ENCODE data around the gene PAPPA2.

GRCh38 chr1:176539018-176539417, 76.0 kb downstream of the PAPPA2 start:
- no peak for TF ChIP-seq CTCF (IDR thresholded peaks at IDR 0.05)
- no peak for TF ChIP-seq POLR2AphosphoS5 (IDR thresholded peaks at IDR 0.05; ENCODE audit: low read depth, low read length)
- TF ChIP-seq REST (IDR thresholded peaks at IDR 0.05; ENCODE audit: insufficient read depth in 1 of 2, low read depth in 2 of 2, low read length in 1 of 2): no peak
